ENCODE data around the gene KCNQ1. TPM values are rescaled to one million over a fixed set of nuclear protein-coding genes. Genes with fewer than 3 reads are reported as not detected.

The KCNQ1 gene
- total RNA-seq, 1 donor from 2014 or later: 2.6 TPM

GRCh38 chr11:2694495-2694894 is 249.7 kb downstream of the KCNQ1 start:
- H3K9ac ChIP-seq (ENCODE audit: low read depth in 1 of 3, low read length in 3 of 3): no peak overlapping the region
- H3K9me3 ChIP-seq (ENCODE audit: control insufficient read depth in 3 of 3, low read length in 3 of 3): no peaks in the 10 kb centered on the region
- peaks cover 34 to 55% (median 42%) of the 10 kb centered on the region in 3 donors for H3K4me1 ChIP-seq (ENCODE audit: control insufficient read depth in 3 of 3, insufficient read depth in 3 of 3, low read length in 3 of 3)

DNA sequence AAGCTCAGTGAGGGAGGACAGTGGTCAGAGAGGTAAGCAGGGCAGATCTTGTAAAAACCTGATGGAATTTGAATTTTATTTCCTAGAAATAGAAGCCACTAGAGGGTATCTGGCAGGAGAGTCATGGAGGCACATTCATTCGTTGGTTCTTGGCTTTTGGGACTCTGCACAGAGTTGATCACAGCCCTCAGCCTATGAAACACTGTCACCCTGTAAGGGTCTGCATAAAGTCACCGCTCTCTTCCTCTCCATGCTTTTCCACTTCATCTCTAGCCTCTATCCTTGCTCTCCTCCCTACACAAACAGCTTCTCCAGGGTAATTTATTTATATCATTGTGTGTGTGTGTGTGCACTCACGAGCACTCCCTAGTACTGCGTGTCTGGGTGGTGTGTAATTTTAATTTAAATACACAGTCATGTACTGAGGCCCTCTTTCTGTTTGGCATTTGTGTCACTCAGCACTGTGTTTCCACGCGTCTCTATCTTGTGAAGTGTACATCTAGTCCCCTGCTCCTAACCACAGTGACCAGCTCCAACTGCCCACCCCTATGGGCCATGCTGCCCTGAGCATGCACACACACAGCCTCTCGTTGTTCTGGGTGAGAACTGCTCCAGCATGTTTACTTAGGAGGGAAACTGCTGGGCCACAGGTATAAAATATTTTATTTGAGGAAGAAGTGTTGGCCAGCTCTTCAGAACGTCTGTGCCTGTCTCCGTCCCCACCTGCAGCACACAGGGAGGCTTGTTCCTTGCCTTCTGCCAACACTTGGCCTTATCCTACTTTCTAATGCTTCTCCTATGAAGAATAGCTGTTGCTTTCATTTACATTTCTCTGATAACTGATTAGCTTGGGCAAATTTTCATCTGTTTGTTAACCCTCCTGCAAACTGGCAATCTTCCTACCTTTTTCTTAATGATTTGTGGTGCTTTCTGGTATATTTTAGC is 250.5 kb downstream of the KCNQ1 start:
- H3K9ac ChIP-seq (ENCODE audit: low read depth in 1 of 3, low read length in 3 of 3): no peak overlapping the region
- H3K36me3 ChIP-seq (ENCODE audit: control insufficient read depth in 3 of 3, insufficient read depth in 3 of 3, low read length in 3 of 3): peaks cover 0 to 2% (median 0%) of the 10 kb centered on the region in 3 donors
- H3K9me3 ChIP-seq (ENCODE audit: control insufficient read depth in 3 of 3, low read length in 3 of 3): no peaks in the 10 kb centered on the region
- H3K4me1 ChIP-seq (ENCODE audit: control insufficient read depth in 3 of 3, insufficient read depth in 3 of 3, low read length in 3 of 3): peaks cover 27 to 47% (median 34%) of the 10 kb centered on the region in 3 donors
- H3K27ac ChIP-seq (ENCODE audit: low read depth, low read length): no peak overlapping the region
- H3K4me3 ChIP-seq (ENCODE audit: low read length in 3 of 3): peak overlapping the region in 1 of 3 donors; percentile 17
- H3K27me3 ChIP-seq (ENCODE audit: control insufficient read depth in 3 of 3, insufficient read depth in 3 of 3, low read length in 3 of 3): no peaks in the 10 kb centered on the region

More at GRCh38 chr11:2694495-2694894, 249.7 kb downstream of the KCNQ1 start:
- no peak overlapping the region for H3K4me3 ChIP-seq (ENCODE audit: low read length in 3 of 3)
- peaks cover 0 to 2% (median 0%) of the 10 kb centered on the region in 3 donors for H3K36me3 ChIP-seq (ENCODE audit: control insufficient read depth in 3 of 3, insufficient read depth in 3 of 3, low read length in 3 of 3)
- H3K27me3 ChIP-seq (ENCODE audit: control insufficient read depth in 3 of 3, insufficient read depth in 3 of 3, low read length in 3 of 3): no peaks in the 10 kb centered on the region
- no peak overlapping the region for H3K27ac ChIP-seq (ENCODE audit: low read depth, low read length)

DNA sequence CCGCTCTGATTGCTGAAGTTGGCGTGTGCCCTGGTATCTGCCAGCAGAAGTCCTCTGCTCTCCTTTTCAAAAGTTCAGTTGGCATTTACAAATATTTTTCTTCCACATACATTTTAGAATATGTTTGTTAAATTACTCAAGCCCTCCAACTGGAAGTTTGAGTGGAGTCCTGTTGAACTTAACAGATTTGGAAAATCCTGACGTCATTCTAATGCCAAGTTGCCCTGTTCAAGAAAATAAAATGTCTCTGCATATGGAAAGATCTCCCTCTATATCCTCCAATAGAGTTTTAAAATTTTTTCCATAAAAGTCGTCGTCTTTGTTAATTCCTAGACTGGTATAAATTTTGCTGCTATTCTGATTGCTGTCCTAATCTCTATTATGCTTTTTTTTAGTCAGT is 251.6 kb downstream of the KCNQ1 start:
- H3K9ac ChIP-seq (ENCODE audit: low read depth in 1 of 3, low read length in 3 of 3): no peak overlapping the region
- H3K4me3 ChIP-seq (ENCODE audit: low read length in 3 of 3): no peak overlapping the region
- no peaks in the 10 kb centered on the region for H3K36me3 ChIP-seq (ENCODE audit: control insufficient read depth in 3 of 3, insufficient read depth in 3 of 3, low read length in 3 of 3)
- H3K4me1 ChIP-seq (ENCODE audit: control insufficient read depth in 3 of 3, insufficient read depth in 3 of 3, low read length in 3 of 3): peaks cover 28 to 43% (median 34%) of the 10 kb centered on the region in 3 donors
- H3K27me3 ChIP-seq (ENCODE audit: control insufficient read depth in 3 of 3, insufficient read depth in 3 of 3, low read length in 3 of 3): no peaks in the 10 kb centered on the region
- H3K9me3 ChIP-seq (ENCODE audit: control insufficient read depth in 3 of 3, low read length in 3 of 3): no peaks in the 10 kb centered on the region
- H3K27ac ChIP-seq (ENCODE audit: low read depth, low read length): no peak overlapping the region

DNA sequence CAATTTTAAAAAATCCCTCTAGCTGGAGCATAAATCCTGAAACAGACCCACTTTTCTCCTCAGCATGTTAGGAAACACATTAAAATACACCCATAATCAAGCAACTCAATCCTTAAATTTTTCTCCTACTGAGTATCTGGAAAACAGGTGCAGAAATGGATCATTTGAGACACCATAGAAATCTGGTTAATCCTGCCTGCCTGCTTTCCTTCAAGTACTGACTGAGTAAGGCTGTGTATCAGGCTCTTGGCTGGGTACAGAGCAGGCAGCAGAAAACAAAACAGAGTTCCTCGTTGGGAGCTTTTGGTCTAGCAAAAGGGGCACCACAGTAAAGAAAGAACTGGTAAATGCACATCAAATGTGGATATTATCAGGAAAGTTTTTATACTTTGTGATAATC is 253.1 kb downstream of the KCNQ1 start:
- no peak overlapping the region for H3K27ac ChIP-seq (ENCODE audit: low read depth, low read length)
- H3K4me3 ChIP-seq (ENCODE audit: low read length in 3 of 3): peak overlapping the region; percentile 81 to 86 (median 85)

GRCh38 chr11:2698386-2699184 is 253.8 kb downstream of the KCNQ1 start:
- Histone ChIP-seq H3K4me1 (ENCODE audit: control insufficient read depth in 3 of 3, insufficient read depth in 3 of 3, low read length in 3 of 3) (peaks cover 31 to 42% (median 36%) of the 10 kb centered on the region in 3 donors), H3K27me3 (ENCODE audit: control insufficient read depth in 3 of 3, insufficient read depth in 3 of 3, low read length in 3 of 3) (no peaks in the 10 kb centered on the region), H3K36me3 (ENCODE audit: control insufficient read depth in 3 of 3, insufficient read depth in 3 of 3, low read length in 3 of 3) (no peaks in the 10 kb centered on the region), H3K4me3 (ENCODE audit: low read length in 3 of 3) (peak overlapping the region; percentile 81 to 86 (median 85)), H3K27ac (ENCODE audit: low read depth, low read length) (no peak overlapping the region), H3K9ac (ENCODE audit: low read depth in 1 of 3, low read length in 3 of 3) (peak overlapping the region; percentile 69 to 84 (median 77)), H3K9me3 (ENCODE audit: control insufficient read depth in 3 of 3, low read length in 3 of 3) (no peaks in the 10 kb centered on the region)

More for the DNA sequence above, 253.1 kb downstream of the KCNQ1 start:
- no peaks in the 10 kb centered on the region for H3K36me3 ChIP-seq (ENCODE audit: control insufficient read depth in 3 of 3, insufficient read depth in 3 of 3, low read length in 3 of 3)
- peaks cover 26 to 40% (median 29%) of the 10 kb centered on the region in 3 donors for H3K4me1 ChIP-seq (ENCODE audit: control insufficient read depth in 3 of 3, insufficient read depth in 3 of 3, low read length in 3 of 3)
- no peaks in the 10 kb centered on the region for H3K27me3 ChIP-seq (ENCODE audit: control insufficient read depth in 3 of 3, insufficient read depth in 3 of 3, low read length in 3 of 3)
- peak overlapping the region in 2 of 3 donors; percentile 27 to 40 for H3K9ac ChIP-seq (ENCODE audit: low read depth in 1 of 3, low read length in 3 of 3)
- H3K9me3 ChIP-seq (ENCODE audit: control insufficient read depth in 3 of 3, low read length in 3 of 3): no peaks in the 10 kb centered on the region

DNA sequence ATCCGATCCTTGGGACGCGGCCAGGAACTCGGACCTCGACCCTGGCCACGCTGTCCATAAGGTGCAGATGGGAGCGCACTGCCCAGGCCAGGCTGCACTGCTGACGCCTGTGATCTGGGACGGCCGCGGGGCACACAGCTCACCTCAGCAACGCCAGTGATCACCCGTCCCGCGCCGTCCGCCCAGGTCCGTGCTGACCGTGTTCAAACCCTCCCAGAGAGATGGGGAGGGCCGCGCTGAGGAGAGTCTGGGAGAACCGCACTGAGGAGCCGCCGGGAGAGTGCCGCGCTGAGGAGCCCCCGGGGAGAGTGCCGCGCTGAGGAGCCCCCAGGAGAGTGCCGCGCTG is 254.3 kb downstream of the KCNQ1 start:
- no peaks in the 10 kb centered on the region for H3K9me3 ChIP-seq (ENCODE audit: control insufficient read depth in 3 of 3, low read length in 3 of 3)
- H3K4me1 ChIP-seq (ENCODE audit: control insufficient read depth in 3 of 3, insufficient read depth in 3 of 3, low read length in 3 of 3): peaks cover 29 to 42% (median 36%) of the 10 kb centered on the region in 3 donors
- H3K27ac ChIP-seq (ENCODE audit: low read depth, low read length): peak overlapping the region; percentile 73
- H3K9ac ChIP-seq (ENCODE audit: low read depth in 1 of 3, low read length in 3 of 3): peak overlapping the region; percentile 69 to 84 (median 77)
- no peaks in the 10 kb centered on the region for H3K27me3 ChIP-seq (ENCODE audit: control insufficient read depth in 3 of 3, insufficient read depth in 3 of 3, low read length in 3 of 3)
- peak overlapping the region; percentile 81 to 86 (median 85) for H3K4me3 ChIP-seq (ENCODE audit: low read length in 3 of 3)
- H3K36me3 ChIP-seq (ENCODE audit: control insufficient read depth in 3 of 3, insufficient read depth in 3 of 3, low read length in 3 of 3): no peaks in the 10 kb centered on the region

- peaks cover 34 to 48% (median 36%) of the 10 kb centered on the region in 3 donors for H3K4me1 ChIP-seq (ENCODE audit: control insufficient read depth in 3 of 3, insufficient read depth in 3 of 3, low read length in 3 of 3)
- no peaks in the 10 kb centered on the region for H3K9me3 ChIP-seq (ENCODE audit: control insufficient read depth in 3 of 3, low read length in 3 of 3)
- peak within 1 kb of the TSS; percentile 95 for H3K27ac ChIP-seq (ENCODE audit: low read depth, low read length)
- H3K27me3 ChIP-seq (ENCODE audit: control insufficient read depth in 3 of 3, insufficient read depth in 3 of 3, low read length in 3 of 3): no peaks in the 10 kb centered on the region
- H3K9ac ChIP-seq (ENCODE audit: low read depth in 1 of 3, low read length in 3 of 3): peak within 1 kb of the TSS; percentile 81 to 89 (median 85)
- no peaks in the 10 kb centered on the region for H3K36me3 ChIP-seq (ENCODE audit: control insufficient read depth in 3 of 3, insufficient read depth in 3 of 3, low read length in 3 of 3)
- peak within 1 kb of the TSS; percentile 81 to 86 (median 85) for H3K4me3 ChIP-seq (ENCODE audit: low read length in 3 of 3)
Observed at GRCh38 chr11:2699531-2700414, 255.0 kb downstream of the KCNQ1 start, which contains the start of gene KCNQ1OT1. Gene KCNQ1OT1 (minus strand): TSS chr11:2699994.

- Histone ChIP-seq H3K36me3 (ENCODE audit: control insufficient read depth in 3 of 3, insufficient read depth in 3 of 3, low read length in 3 of 3) (no peaks in the 10 kb centered on the region), H3K27ac (ENCODE audit: low read depth, low read length) (peak overlapping the region; percentile 95), H3K4me1 (ENCODE audit: control insufficient read depth in 3 of 3, insufficient read depth in 3 of 3, low read length in 3 of 3) (peaks cover 36 to 50% (median 36%) of the 10 kb centered on the region in 3 donors), H3K27me3 (ENCODE audit: control insufficient read depth in 3 of 3, insufficient read depth in 3 of 3, low read length in 3 of 3) (no peaks in the 10 kb centered on the region), H3K4me3 (ENCODE audit: low read length in 3 of 3) (peak overlapping the region; percentile 51 to 73 (median 73)), H3K9me3 (ENCODE audit: control insufficient read depth in 3 of 3, low read length in 3 of 3) (no peaks in the 10 kb centered on the region), H3K9ac (ENCODE audit: low read depth in 1 of 3, low read length in 3 of 3) (peak overlapping the region; percentile 81 to 89 (median 85))
Observed at GRCh38 chr11:2700415-2701211, 255.8 kb downstream of the KCNQ1 start.

All from skeletal muscle tissue (tissue), 4 donors.